GM12875 (cell line): ENCODE data around the gene MYH6.

ENCODE experiments used
- H3K4me3 ChIP-seq: one replicate; pipeline ENCODE4 v1.5.1; 2011; ENCODE audit warnings: low read depth, low read length, control low read depth
- TF ChIP-seq, protein P1 (sequence below): IDR thresholded peaks from 2 replicates; pipeline ENCODE4 v1.5.1; 2011; ENCODE audit warnings: low read depth, mild to moderate bottlenecking, control low read depth, inconsistent platforms, low read length, moderate library complexity, borderline replicate concordance; ENCODE audit not compliant: insufficient read depth

Gene MYH6

DNA sequence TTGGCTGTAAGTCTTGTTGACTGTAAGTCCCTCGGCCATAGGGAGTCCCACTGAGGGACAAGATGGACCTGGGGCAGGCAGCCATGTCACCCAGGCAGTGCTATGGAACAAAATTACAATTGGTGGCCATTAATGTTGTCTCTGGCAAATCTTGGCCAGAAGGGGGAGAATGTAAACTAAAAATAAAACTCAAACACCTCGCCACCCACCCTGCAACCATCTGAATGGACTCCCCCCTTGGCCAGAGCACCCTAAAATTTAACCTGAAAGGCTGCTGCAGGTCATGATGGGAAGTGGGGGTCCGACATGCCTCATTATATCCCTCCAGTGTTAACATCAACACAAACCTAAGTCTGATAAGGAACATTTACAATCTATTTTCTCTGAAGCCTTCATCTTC lies 63.6 kb downstream of the MYH6 start:
- TF ChIP-seq, protein P1, sequence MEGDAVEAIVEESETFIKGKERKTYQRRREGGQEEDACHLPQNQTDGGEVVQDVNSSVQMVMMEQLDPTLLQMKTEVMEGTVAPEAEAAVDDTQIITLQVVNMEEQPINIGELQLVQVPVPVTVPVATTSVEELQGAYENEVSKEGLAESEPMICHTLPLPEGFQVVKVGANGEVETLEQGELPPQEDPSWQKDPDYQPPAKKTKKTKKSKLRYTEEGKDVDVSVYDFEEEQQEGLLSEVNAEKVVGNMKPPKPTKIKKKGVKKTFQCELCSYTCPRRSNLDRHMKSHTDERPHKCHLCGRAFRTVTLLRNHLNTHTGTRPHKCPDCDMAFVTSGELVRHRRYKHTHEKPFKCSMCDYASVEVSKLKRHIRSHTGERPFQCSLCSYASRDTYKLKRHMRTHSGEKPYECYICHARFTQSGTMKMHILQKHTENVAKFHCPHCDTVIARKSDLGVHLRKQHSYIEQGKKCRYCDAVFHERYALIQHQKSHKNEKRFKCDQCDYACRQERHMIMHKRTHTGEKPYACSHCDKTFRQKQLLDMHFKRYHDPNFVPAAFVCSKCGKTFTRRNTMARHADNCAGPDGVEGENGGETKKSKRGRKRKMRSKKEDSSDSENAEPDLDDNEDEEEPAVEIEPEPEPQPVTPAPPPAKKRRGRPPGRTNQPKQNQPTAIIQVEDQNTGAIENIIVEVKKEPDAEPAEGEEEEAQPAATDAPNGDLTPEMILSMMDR = no peak
- H3K4me3 ChIP-seq = no peak overlapping the region

DNA sequence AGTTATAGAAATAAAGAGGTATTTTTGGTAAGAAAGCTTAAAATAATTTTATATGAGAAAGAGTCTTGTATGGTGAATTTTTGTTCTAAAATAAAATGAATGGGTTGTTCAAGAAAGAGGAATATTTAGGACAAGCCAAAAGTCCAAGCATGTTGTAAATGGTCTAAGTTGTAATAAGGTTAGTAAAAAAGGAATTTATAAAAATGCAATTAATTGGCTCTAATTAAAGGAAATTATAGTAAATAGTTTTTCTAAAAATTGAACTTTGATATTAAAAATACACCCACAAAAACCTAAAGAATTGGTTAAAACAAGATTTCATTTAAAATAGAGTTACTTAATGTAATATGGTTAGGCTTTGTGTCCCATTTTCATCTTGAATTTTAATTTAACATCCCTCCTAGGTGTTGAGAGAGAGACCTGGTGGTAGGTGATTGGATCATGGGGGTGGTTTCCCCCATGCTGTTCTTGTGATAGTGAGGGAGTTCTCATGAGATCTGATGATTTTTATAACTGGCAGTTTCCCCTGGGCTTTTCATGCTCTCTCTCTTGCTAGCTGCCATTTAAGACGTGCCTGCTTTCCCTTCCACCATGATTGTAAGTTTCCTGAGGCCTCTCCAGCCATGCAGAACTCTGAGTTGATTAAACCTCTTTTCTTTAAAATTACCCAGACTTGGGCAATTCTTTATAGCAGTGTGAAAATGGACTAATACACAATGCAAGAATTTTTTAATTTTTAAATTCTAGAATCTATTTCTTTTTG lies 68.4 kb downstream of the MYH6 start:
- TF ChIP-seq, protein P1 = no peak
- no peak overlapping the region for H3K4me3 ChIP-seq

DNA sequence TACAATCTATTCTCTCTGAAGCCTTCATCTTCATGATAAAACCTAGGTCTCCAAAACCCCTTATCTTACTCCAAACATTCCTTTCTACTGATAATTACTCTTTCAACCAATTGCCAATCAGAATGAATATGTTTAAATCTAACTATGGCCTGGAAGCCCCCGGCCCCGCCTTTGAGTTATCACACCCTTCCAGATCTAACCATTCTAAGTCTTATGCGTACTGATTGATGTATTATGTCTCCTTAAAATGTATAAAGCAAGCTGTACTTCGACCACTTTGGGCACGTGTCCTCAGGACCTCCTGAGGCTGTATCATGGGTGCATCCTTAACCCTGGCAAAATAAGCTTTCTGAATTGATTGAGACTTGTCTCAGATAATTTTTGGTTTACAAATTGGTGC lies 72.5 kb downstream of the MYH6 start:
- H3K4me3 ChIP-seq = no peak overlapping the region
- TF ChIP-seq, protein P1 = no peak
